Stimulated activated CD8-positive, alpha-beta memory T cell treated with anti-CD3 and anti-CD28 coated beads, Interleukin-12 subunit alpha, Interleukin-12 subunit beta, amount 100 ng/mL, for 4 hours (primary cell): ENCODE data around the gene UNG.
"Not testable (repeated sequence)": the region's sequence is repeated elsewhere in the genome, so short reads cannot be mapped to it uniquely, and the experiment has no call there.

Experiments used
- DNase-seq: peaks from one replicate; pipeline ENCODE4 v3.0.0-alpha.2; 2020; ENCODE audit warnings: low read depth

The UNG gene

DNA sequence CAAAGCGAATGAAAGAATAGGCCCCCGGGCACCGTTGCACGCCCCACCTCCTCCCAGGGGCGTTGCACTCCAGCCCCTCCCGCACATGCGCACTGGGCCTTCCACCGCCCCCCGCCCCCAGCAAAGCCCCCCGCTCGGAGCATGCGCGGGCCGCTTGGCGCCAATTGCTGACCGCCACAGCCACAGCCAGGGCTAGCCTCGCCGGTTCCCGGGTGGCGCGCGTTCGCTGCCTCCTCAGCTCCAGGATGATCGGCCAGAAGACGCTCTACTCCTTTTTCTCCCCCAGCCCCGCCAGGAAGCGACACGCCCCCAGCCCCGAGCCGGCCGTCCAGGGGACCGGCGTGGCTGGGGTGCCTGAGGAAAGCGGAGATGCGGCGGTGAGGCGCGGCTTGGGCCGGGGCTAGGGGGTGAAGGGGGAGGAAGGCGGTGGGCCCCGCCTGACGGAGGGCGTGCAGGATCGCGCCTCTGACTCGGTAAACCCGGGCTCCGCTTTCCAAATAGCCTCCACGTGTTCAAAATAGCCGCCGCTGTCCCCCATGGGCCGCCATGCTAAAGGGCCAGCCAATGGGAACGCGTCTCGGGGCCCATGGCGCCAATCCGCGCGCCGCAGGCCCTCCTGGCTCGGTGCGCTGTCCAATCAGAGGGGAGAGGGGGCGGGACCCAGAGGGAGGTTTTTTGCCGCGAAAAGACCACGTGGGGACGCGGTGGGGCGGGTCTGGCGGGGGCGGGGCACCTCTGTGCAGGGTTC, at the start of gene UNG:
UNG (plus strand) TSS at position 163 of the 748 bp plus-strand sequence; CDS start at position 246, 83 bp downstream.
- peak; percentile 94 for DNase-seq

GRCh38 chr12:109048706-109049105, 48.7 kb upstream of the UNG start:
- DNase-seq = not testable (repeated sequence)

DNA sequence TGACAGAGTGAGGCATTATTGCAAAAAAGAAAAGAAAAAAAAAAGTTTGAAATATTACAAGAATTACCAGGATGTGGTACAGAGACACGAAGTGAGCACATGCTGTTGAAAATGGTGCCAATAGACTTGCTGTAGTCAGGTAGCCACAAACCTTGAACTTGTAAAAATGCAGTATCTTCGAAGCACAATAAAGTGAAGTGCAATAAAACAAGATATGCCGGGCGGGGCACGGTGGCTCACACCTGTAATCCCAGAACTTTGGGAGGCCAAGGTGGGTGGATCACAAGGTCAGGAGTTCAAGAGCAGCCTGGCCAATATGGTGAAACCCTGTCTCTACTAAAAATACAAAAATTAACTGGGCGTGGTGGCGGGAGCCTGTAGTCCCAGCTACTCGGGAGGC, 47.6 kb upstream of the UNG start:
- DNase-seq = not testable (repeated sequence)

GRCh38 chr12:109052097-109052413, 45.3 kb upstream of the UNG start:
- DNase-seq = no peak

DNA sequence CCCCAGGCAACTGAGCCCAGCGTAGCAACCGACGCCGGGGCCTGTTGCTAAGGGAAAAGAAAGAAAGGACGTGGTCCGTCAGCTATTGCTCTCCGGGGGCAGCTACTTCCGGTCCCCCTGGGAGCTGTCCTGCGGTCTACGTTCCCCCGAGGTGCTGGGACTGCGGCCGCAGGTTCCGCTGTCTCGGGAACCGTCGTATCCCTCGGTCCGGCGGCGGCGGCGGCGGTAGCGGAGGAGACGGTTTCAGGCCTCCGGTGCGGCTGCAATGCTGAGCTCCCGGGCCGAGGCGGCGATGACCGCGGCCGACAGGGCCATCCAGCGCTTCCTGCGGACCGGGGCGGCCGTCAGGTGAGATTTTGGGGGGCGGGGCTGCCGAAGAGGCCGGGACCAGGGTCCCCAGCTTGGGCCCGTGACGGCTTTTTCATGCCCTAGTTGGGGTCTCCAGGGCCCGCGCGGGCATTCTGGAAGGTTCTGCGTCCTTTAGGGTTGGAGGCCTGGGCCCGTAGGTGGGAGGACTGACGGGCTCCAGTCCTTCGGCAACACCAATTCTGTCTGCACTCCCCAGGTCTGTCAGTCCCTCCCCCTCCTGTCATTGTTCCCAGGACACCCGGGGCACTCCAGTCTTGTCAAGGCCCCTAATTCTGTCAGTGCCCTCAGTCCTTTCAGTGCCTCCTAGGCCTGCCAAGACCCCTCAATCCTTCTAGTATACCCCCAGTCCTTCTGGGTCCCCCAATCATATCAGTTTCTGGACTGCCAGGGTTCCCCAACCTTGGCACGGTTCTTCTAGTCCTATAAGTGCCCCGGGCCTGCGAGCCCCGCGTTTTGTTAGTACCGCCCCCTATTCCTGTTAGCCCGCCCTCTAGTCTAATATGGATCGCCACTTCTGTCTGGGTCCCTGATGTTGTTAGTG, 44.7 kb upstream of the UNG start, which contains the start of gene USP30:
USP30 (plus strand) TSS at position 163 of the 910 bp plus-strand sequence; CDS start at position 266, 103 bp downstream.
- DNase-seq = peak; percentile 71

GRCh38 chr12:109053382-109054123, 43.8 kb upstream of the UNG start:
- peak; percentile 8 for DNase-seq

DNA sequence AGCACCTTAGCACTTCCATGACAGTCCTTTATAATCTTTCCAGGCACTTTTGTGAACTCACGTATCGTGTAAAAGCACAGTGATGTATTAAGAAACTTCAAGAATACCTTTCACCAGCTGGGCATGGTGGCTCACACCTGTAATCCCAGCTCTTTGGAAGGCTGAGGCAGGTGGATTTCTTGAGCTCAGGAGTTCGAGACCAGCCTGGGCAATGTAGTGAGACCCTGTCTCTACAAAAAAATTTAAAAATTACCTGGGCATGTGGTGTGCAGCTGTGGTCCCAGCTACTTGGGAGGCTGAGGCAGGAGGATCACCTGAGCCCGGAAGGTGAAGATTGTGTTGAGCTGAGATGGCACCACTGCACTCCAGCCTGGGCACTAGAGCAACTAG, 43.3 kb upstream of the UNG start:
- DNase-seq = not testable (repeated sequence)

DNA sequence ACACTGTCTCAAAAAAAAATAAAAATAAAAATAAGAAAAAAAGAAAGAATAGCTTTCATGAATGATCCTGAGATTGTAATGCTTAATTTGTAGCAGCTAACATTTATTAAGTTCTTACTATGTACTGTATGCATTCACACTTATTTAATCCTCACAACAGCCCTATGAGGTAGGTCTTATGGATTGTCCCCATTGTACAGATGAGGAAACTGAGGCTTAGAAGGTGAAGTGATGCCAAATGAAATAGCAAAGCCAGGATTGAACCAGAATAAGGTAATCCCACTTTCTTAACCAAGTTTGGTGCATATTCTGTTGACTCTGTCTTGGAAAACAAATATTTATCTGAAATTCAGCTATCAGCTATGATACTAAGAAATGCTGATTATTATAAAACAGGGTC, 42.9 kb upstream of the UNG start:
- no peak for DNase-seq

DNA sequence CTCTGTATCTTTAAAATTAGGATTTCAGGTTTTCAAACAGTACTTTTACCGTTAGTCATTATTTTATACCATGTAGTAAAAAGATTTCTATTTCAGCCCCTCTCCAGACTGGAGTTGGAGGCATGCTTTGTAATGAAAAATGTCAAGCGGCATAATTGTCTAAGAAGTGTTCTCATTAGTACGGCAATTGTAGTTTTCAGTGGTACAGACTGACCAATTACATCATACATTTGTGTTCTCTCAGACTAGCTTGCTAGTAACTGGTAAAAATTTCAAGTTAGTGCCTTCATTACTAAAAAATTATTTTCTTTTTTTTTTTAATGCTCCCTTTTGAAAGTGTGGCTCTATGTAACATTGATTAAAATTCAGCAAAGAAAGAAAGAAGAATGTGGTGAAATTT, 40.5 kb upstream of the UNG start:
- DNase-seq = no peak

GRCh38 chr12:109057376-109057775, 40.0 kb upstream of the UNG start:
- DNase-seq = no peak

- DNase-seq = no peak
Observed at GRCh38 chr12:109058773-109059172, 38.6 kb upstream of the UNG start.

DNA sequence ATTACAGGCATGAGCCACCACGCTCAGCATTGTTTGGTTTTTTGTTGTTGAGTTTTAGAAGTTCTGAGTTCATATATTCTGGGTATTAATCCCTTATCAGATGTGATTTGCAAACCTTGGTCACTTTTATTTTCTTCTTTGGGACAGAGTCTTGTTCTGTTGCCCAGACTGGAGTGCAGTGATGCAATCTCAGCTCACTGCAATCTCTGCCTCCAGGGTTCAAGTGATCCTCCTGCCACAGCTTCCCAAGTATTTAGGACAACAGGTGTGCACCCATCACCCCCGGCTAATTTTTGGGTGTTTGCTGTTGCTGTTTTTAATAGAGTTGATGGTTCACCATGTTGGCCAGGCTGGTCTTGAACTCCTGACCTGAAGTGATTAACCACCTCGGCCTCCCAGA, 33.3 kb upstream of the UNG start:
- DNase-seq = no peak

DNA sequence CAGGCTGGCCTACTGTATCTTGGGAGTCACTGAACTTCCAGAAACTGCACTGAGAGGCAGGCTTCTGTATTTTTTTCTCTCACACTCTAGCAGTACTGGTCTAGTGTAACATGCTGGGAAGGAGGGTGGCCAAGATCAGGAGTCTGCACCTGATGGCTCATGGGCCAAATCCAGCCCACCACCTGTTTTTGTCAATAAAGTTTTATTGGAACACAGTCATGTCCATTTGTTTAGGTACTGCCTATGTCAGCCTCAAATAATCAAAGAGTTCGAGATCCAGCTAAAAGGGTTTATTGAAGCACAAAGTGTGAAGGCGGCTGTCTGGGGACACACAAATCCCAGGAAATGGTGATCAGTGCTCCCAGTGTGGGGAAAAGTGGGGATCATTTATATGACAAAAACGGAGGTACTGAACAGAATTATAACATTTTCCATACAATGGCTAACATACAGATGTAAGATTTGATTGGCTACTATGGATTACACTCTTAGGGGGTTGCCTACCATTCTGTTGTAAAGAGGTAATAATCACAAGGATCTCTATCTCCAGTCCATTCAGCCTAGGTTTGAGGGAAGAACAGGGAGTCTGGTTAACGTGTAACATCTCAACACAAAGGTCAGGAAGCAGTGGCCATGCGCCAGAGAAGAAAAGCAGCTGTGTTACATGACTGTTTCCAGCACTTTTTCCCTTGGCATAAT, 32.1 kb upstream of the UNG start:
- no peak for DNase-seq

- no peak for DNase-seq
Observed at GRCh38 chr12:109065853-109066193, 31.6 kb upstream of the UNG start.

DNA sequence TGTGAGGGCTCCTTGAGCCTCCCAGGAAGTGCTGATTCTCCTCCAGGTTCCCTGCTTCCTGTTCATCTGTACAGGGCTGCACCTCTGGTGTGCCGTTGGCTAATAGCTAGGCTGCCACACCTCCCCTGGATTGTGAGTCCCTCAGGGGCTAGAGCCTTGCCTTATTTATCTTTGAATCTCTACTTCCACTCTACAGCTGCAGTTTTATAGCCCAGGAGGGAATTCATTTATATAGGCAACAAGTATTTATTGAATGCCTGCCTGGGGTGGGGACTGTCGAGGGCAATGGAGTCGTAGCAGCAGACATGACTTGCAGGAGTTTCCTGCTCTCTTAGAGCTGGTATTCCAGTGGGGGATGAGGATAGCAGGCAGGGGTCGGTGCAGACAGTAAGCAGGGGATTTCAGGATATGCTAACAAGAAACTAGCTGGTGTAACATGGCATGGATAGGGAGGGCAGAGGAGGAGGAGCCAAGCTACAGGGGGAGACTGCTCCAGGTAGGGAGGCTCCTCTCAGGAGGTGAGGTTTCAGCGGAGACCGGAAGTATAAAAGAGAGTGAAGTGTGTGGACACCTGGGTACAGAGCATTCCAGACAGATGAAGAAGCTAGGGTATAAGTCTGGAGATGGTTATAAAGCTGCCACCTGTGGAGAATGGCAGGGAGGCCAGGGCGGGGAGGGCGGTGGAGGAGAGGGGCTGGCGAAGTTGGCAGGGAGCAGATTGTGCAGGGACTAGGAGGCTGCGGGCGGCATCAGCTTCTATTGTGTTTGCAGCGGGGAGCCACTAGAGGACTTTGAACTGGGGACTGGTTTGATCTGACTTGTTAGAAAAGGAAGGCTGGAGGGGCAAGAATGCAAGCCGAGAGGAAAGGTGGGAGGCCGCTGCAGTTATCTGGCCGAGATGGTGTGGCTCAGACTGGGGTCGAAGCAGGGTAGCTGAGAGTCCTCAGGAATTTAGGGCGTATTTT, 27.8 kb upstream of the UNG start:
- no peak for DNase-seq

GRCh38 chr12:109074866-109075265, 22.5 kb upstream of the UNG start:
- DNase-seq = no peak

DNA sequence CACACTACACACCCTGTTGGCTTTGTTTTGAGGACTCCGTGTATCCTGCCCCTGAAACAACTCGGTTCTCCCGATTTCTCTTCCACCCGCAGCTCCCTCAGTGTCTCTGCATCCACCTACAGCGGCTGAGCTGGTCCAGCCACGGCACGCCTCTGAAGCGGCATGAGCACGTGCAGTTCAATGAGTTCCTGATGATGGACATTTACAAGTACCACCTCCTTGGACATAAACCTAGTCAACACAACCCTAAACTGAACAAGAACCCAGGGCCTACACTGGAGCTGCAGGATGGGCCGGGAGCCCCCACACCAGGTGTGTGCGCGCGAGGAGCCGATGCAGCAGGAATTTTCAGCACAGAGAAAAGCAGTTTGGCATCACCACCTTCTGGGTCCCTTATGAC, 14.6 kb upstream of the UNG start:
- no peak for DNase-seq

GRCh38 chr12:109084425-109084824, 13.0 kb upstream of the UNG start:
- DNase-seq = no peak

- DNase-seq = no peak
Observed at GRCh38 chr12:109085590-109085989, 11.8 kb upstream of the UNG start.

DNA sequence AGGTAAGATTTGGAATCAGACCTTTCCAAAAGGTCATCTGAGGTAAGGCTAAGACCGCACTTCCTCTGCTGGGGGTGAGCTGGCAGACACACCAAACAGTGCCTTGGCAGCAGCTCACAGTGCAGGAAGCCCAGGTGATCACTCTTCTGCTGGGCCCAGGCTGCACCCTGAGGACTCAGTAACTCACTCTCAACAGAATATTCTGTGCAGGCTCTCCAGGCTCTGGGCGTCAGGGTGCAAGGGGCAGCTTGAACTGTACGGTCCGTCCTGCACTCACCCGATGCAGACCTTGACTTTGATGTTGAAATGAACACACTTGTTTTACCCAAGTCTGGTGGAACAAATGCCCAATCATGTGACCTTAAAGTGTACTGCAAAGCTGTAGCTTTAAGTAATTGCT, 10.1 kb upstream of the UNG start:
- no peak for DNase-seq

DNA sequence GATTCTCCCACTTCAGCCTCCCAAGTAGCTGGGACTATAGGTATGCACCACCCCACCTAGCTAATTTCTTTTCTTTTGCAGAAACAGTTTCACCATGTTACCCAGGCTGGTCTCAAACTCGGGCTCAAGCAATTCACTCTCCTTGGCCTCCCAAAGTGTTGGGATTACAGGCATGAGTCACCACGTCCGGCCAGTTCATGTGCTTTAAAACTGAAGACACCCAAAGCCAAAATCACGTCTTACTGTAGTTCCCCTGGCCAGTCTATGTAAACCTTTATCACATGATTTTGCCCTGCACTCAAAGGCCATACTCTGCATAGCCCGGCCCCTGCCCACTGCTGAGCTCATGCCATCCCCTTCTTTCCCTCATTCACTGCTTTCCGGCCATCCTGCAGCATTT, 8.6 kb upstream of the UNG start:
- DNase-seq = no peak
